GM12878 (cell line): ENCODE measurements around the gene SLC35A2. TPM values are rescaled to one million over a fixed set of nuclear protein-coding genes. Genes with fewer than 3 reads are reported as not detected.

ENCODE experiments used
- ATAC-seq: fragments of 200-7000 bp; cut with Tn5 transposase; 3 replicates; pipeline ENCODE4 v1.9.1; 2020; ENCODE audit warnings: mild to moderate bottlenecking, moderate library complexity
- BruUV-seq: library from RNA; stranded (reverse); fragments of 400-500 nt; replicated peaks from 2 replicates; lab custom pipeline; 2021; lab: Mats Ljungman, UMichigan
- CTCF ChIA-PET: fragments of 300-600 bp; sonication (Branson Sonifier 250); formaldehyde crosslinking; extraction: SDS; loops from one replicate; lab custom pipeline; 2021; ENCODE audit warnings: inconsistent platforms; lab: Yijun Ruan, JAX
- POLR2A ChIA-PET: fragments of 350-600 bp; formaldehyde crosslinking; extraction: SDS; loops from one replicate; lab custom pipeline; 2021; ENCODE audit warnings: inconsistent platforms; lab: Charles Lee
- RAD21 ChIA-PET: fragments of 300-600 bp; sonication (Branson Sonifier 250); formaldehyde crosslinking; loops from one replicate; lab custom pipeline; 2023; ENCODE audit warnings: antibody characterized with exemption; ENCODE audit not compliant: unreplicated experiment; lab: Charles Lee
- SMC1A ChIA-PET: fragments of 300-600 bp; sonication (Branson Sonifier 250); formaldehyde crosslinking; loops from one replicate; lab custom pipeline; 2023; ENCODE audit not compliant: unreplicated experiment, uncharacterized antibody; lab: Charles Lee
- DNase-seq: peaks from one replicate; pipeline ENCODE4 v3.0.0-alpha.2; 2011; ENCODE audit warnings: low read depth, low spot score
- FAIRE-seq: peaks from 3 replicates; lab custom pipeline; 2011; peaks lifted over from hg19 to GRCh38; lab: Jason Lieb, UNC
- H2AFZ ChIP-seq: 2 replicates; pipeline ENCODE4 v1.6.0; 2011; ENCODE audit warnings: low read depth, low read length, control low read depth; ENCODE audit not compliant: control insufficient read depth
- H3K27ac ChIP-seq: 2 replicates; pipeline ENCODE4 v1.5.1; 2011; ENCODE audit warnings: control low read depth; ENCODE audit not compliant: control insufficient read depth, insufficient read depth
- H3K27me3 ChIP-seq, 2 experiments: replicated peaks in 1 of 2; 2 replicates each; pipeline versions ENCODE4 v1.6.0 to v1.6.1; 2011; ENCODE audit warnings: low read length in 1 of 2; ENCODE audit not compliant: control insufficient read depth in 2 of 2, insufficient read depth in 2 of 2
- H3K36me3 ChIP-seq, 2 experiments: 2 replicates each; pipeline ENCODE4 v1.5.1; 2011; ENCODE audit warnings: low read length in 1 of 2; ENCODE audit not compliant: control insufficient read depth in 2 of 2, insufficient read depth in 2 of 2
- H3K4me1 ChIP-seq: 2 replicates; pipeline ENCODE4 v1.6.1; 2011; ENCODE audit warnings: mild to moderate bottlenecking, low read length, moderate library complexity, mixed read lengths; ENCODE audit not compliant: control insufficient read depth, insufficient read depth
- H3K4me2 ChIP-seq: 2 replicates; pipeline ENCODE4 v1.6.0; 2011; ENCODE audit warnings: control low read depth; ENCODE audit not compliant: control insufficient read depth, insufficient read depth
- H3K4me3 ChIP-seq: fragments of 200-600 bp; sonication (generic); 2 replicates; pipeline ENCODE4 v1.5.1; 2016
- H3K79me2 ChIP-seq: 2 replicates; pipeline ENCODE4 v1.6.0; 2011; ENCODE audit warnings: low read length; ENCODE audit not compliant: control insufficient read depth, insufficient read depth
- H3K9ac ChIP-seq: 2 replicates; pipeline ENCODE4 v1.8.0; 2011; ENCODE audit warnings: low read length, control low read depth, mixed read lengths; ENCODE audit not compliant: control insufficient read depth, insufficient read depth
- H3K9me3 ChIP-seq: replicated peaks from 3 replicates; pipeline ENCODE4 v1.5.1; 2011; ENCODE audit warnings: mild to moderate bottlenecking, low read length; ENCODE audit not compliant: control insufficient read depth, insufficient read depth
- H4K20me1 ChIP-seq: 2 replicates; pipeline ENCODE4 v1.6.0; 2011; ENCODE audit not compliant: control insufficient read depth, insufficient read depth
- BHLHE40 ChIP-seq, 2 experiments: fragments of 450-650 bp in 1 of 2; IDR thresholded peaks; 2 replicates each; pipeline ENCODE4 v1.6.1; 2011 to 2017; ENCODE audit warnings: low read depth in 2 of 2, borderline replicate concordance in 1 of 2, improper control_type of control experiment in 1 of 2, low read length in 1 of 2, mild to moderate bottlenecking in 1 of 2
- CBX3 ChIP-seq: fragments of 200-600 bp; sonication (generic); IDR thresholded peaks from 2 replicates; pipeline ENCODE4 v1.6.1; 2016; ENCODE audit warnings: low read depth, borderline replicate concordance
- DPF2 ChIP-seq: fragments of 450-650 bp; IDR thresholded peaks from 2 replicates; pipeline ENCODE4 v1.6.1; 2017; ENCODE audit warnings: mild to moderate bottlenecking
- ETV6 ChIP-seq, 2 experiments: fragments of 450-650 bp in 1 of 2; IDR thresholded peaks in 1 of 2; conservative IDR thresholded peaks in 1 of 2; 2 replicates each; pipeline ENCODE4 v1.6.1; 2014; ENCODE audit warnings: antibody characterized with exemption in 1 of 2, borderline replicate concordance in 1 of 2, low read depth in 1 of 2, mild to moderate bottlenecking in 1 of 2, moderate library complexity in 1 of 2
- IRF4 ChIP-seq: IDR thresholded peaks from 2 replicates; pipeline ENCODE4 v1.6.1; 2011; ENCODE audit warnings: low read depth, low read length
- MTA2 ChIP-seq: fragments of 450-650 bp; IDR thresholded peaks from 2 replicates; pipeline ENCODE4 v1.6.1; 2016; ENCODE audit warnings: low read depth, mild to moderate bottlenecking, moderate library complexity
- MTA3 ChIP-seq: IDR thresholded peaks from 2 replicates; pipeline ENCODE4 v1.6.1; 2012; ENCODE audit warnings: low read length, inconsistent platforms, borderline replicate concordance
- POLR2A ChIP-seq: IDR thresholded peaks from 2 replicates; pipeline ENCODE4 v1.6.1; 2011; ENCODE audit warnings: low read depth, mild to moderate bottlenecking, low read length
- RAD51 ChIP-seq: fragments of 450-650 bp; IDR thresholded peaks from 2 replicates; pipeline ENCODE4 v1.6.1; 2016; ENCODE audit warnings: moderate library complexity, mild to moderate bottlenecking, inconsistent platforms
- RBBP5 ChIP-seq: fragments of 200-600 bp; sonication (generic); conservative IDR thresholded peaks from 2 replicates; pipeline ENCODE4 v1.6.1; 2016
- TAF1 ChIP-seq: IDR thresholded peaks from 2 replicates; pipeline ENCODE4 v1.6.1; 2011; ENCODE audit warnings: mild to moderate bottlenecking, low read depth, low read length, borderline replicate concordance
- TCF12 ChIP-seq: IDR thresholded peaks from 2 replicates; pipeline ENCODE4 v1.6.1; 2011; ENCODE audit warnings: low read depth, mild to moderate bottlenecking, low read length
- TCF7 ChIP-seq: IDR thresholded peaks from 2 replicates; pipeline ENCODE4 v1.6.1; 2014; ENCODE audit warnings: antibody characterized with exemption, borderline replicate concordance
- ZBED1 ChIP-seq: IDR thresholded peaks from 2 replicates; pipeline ENCODE4 v1.6.1; 2016; ENCODE audit warnings: borderline replicate concordance
- ZNF622 ChIP-seq: fragments of 450-650 bp; IDR thresholded peaks from 2 replicates; pipeline ENCODE4 v1.6.1; 2017; ENCODE audit warnings: mild to moderate bottlenecking, inconsistent platforms
- WGBS: methylation state at CpG from one replicate; pipeline ENCODE4 v1.1.6; 2016; ENCODE audit warnings: low lambda C conversion rate; ENCODE audit not compliant: insufficient replicate concordance, insufficient coverage; ENCODE audit errors: missing lambda C conversion rate; 5-methylcytosine and 5-hydroxymethylcytosine counted together
- in situ Hi-C: fragments of 300-500 bp; cut with MboI; formaldehyde crosslinking; loops from 9 replicates; pipeline ENCODE4 v1.14.3; 2018; ENCODE audit warnings: mixed read lengths
- intact Hi-C: fragments of 100-400 bp; cut with micrococcal nuclease; formaldehyde crosslinking; loops from one replicate; pipeline ENCODE4 v1.14.2; 2022; ENCODE audit not compliant: unreplicated experiment
- polyA plus RNA-seq, 11 experiments: library from polyadenylated mRNA; depleted of rRNA in 4 of 11; unstranded in 6 of 11; stranded (reverse) in 5 of 11; fragments of >200 nt; fragmentation: Nextera tagmentation in 4 of 11; fragmentation: Illumina TruSeq in 1 of 11; extraction: Ambion mirVana in 4 of 11; extraction: Trizol in 1 of 11; gene quantifications; 1 replicate in 1 of 11; 2 replicates in 10 of 11; pipeline versions ENCODE4 v1.2.1 to v1.2.3, GENCODE V29; 2011 to 2016; ENCODE audit warnings: inconsistent platforms in 2 of 11, missing spikeins in 2 of 11, low read depth in 1 of 11
- total RNA-seq, 4 experiments: library from RNA; depleted of rRNA in 3 of 4; stranded (reverse); fragments of >200 nt in 3 of 4; fragmentation: Illumina TruSeq in 1 of 4; extraction: Trizol in 1 of 4; gene quantifications; 2 replicates each; pipeline versions ENCODE4 v1.2.1 to v1.2.3, GENCODE V29; 2013 to 2021
- TF ChIP-seq, protein P1 (sequence below): fragments of 450-650 bp; IDR thresholded peaks from 2 replicates; pipeline ENCODE4 v1.6.1; 2018; ENCODE audit warnings: mild to moderate bottlenecking, low read depth, moderate library complexity; ENCODE audit not compliant: partially characterized antibody
- TF ChIP-seq, protein P2 (sequence below): fragments of 450-650 bp; IDR thresholded peaks from 2 replicates; pipeline ENCODE4 v1.6.1; 2016; ENCODE audit warnings: mild to moderate bottlenecking, moderate library complexity, borderline replicate concordance
- TF ChIP-seq, protein P3 (sequence below): fragments of 450-650 bp; IDR thresholded peaks from 2 replicates; pipeline ENCODE4 v1.6.1; 2017; ENCODE audit warnings: mild to moderate bottlenecking

The SLC35A2 gene
- total and polyA plus RNA-seq, 10 of the 15 experiments (the other 5 are each of a cell fraction or from before 2014, with no cell fraction given): 2.1 to 27.4 (median 14.9) TPM

DNA sequence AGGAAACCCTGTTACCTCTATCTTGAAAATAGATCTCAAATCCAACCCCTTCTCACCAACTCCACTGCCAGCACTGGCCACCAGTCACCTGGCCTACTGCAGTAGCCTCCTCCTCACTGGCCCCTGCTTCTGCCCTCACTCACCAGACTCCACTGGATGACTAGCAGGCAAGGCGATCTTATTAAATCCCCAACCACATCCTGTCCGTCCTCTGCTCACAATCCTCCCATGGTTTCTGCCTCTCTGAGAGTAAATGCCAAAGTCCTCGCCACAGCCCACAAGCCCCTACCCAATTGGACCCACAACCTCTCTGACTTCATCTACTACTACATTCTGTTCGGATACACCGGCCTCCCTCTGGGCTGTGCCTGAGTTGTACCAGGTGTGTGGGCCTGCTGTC is 12.8 kb upstream of the SLC35A2 start:
- no peaks in the 10 kb centered on the region for H3K27me3 ChIP-seq
- H2AFZ ChIP-seq: no peak overlapping the region
- H3K9ac ChIP-seq: no peak overlapping the region
- peaks cover 0 to 5% of the 10 kb centered on the region in 2 experiments; a peak in 2 of 4 replicates for H3K36me3 ChIP-seq
- peaks cover 12% of the 10 kb centered on the region for H3K4me1 ChIP-seq
- no peak overlapping the region for H3K27ac ChIP-seq
- no TSS peak for BruUV-seq
- WGBS: 38% methylated on average over 5 of the region's 5 CpGs
- no peak for FAIRE-seq
- in situ Hi-C loops: no loop called here
- ChIA-PET CTCF (no interaction called here), POLR2A (no interaction called here), SMC1A (interaction anchor here (0.7 kb wide), 1 partner anchor 13 kb away, joined by 3 read pairs; no protein-coding TSS in a partner anchor), RAD21 (no interaction called here)
- ATAC-seq: no peak
- no peak overlapping the region for H3K4me3 ChIP-seq
- H3K4me2 ChIP-seq: no peak overlapping the region
- no peaks in the 10 kb centered on the region for H4K20me1 ChIP-seq
- no peak for DNase-seq
- intact Hi-C loops: loop anchor here (1.0 kb wide), 1 partner anchor 15 kb away; no protein-coding TSS in a partner anchor
- H3K79me2 ChIP-seq: no peaks in the 10 kb centered on the region; the same call in 1 of the 2 replicates
- H3K9me3 ChIP-seq: no peaks in the 10 kb centered on the region
- no peak for TF ChIP-seq RAD51
- no peak for TF ChIP-seq TAF1
- TF ChIP-seq DPF2: no peak
- no peak for TF ChIP-seq BHLHE40 (IDR thresholded peaks at IDR 0.05; ENCODE audit: borderline replicate concordance in 1 of 2, low read depth in 2 of 2, low read length in 1 of 2)
- TF ChIP-seq POLR2A: no peak; the same call in 1 of the 2 replicates
- no peak for TF ChIP-seq ZNF622
- TF ChIP-seq ZBED1: no peak
- TF ChIP-seq MTA3: no peak
- no peak for TF ChIP-seq IRF4
- TF ChIP-seq RBBP5: no peak
- no peak for TF ChIP-seq CBX3
- TF ChIP-seq MTA2: no peak
- no peak for TF ChIP-seq TCF7
- no peak for TF ChIP-seq TCF12
- TF ChIP-seq ETV6 (conservative IDR thresholded peaks at IDR 0.05 in 1 of 2, IDR thresholded peaks at IDR 0.05 in 1 of 2; ENCODE audit: borderline replicate concordance in 1 of 2, low read depth in 1 of 2): no peak
- TF ChIP-seq, protein P1, sequence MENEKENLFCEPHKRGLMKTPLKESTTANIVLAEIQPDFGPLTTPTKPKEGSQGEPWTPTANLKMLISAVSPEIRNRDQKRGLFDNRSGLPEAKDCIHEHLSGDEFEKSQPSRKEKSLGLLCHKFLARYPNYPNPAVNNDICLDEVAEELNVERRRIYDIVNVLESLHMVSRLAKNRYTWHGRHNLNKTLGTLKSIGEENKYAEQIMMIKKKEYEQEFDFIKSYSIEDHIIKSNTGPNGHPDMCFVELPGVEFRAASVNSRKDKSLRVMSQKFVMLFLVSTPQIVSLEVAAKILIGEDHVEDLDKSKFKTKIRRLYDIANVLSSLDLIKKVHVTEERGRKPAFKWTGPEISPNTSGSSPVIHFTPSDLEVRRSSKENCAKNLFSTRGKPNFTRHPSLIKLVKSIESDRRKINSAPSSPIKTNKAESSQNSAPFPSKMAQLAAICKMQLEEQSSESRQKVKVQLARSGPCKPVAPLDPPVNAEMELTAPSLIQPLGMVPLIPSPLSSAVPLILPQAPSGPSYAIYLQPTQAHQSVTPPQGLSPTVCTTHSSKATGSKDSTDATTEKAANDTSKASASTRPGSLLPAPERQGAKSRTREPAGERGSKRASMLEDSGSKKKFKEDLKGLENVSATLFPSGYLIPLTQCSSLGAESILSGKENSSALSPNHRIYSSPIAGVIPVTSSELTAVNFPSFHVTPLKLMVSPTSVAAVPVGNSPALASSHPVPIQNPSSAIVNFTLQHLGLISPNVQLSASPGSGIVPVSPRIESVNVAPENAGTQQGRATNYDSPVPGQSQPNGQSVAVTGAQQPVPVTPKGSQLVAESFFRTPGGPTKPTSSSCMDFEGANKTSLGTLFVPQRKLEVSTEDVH: no peak
- TF ChIP-seq, protein P2, sequence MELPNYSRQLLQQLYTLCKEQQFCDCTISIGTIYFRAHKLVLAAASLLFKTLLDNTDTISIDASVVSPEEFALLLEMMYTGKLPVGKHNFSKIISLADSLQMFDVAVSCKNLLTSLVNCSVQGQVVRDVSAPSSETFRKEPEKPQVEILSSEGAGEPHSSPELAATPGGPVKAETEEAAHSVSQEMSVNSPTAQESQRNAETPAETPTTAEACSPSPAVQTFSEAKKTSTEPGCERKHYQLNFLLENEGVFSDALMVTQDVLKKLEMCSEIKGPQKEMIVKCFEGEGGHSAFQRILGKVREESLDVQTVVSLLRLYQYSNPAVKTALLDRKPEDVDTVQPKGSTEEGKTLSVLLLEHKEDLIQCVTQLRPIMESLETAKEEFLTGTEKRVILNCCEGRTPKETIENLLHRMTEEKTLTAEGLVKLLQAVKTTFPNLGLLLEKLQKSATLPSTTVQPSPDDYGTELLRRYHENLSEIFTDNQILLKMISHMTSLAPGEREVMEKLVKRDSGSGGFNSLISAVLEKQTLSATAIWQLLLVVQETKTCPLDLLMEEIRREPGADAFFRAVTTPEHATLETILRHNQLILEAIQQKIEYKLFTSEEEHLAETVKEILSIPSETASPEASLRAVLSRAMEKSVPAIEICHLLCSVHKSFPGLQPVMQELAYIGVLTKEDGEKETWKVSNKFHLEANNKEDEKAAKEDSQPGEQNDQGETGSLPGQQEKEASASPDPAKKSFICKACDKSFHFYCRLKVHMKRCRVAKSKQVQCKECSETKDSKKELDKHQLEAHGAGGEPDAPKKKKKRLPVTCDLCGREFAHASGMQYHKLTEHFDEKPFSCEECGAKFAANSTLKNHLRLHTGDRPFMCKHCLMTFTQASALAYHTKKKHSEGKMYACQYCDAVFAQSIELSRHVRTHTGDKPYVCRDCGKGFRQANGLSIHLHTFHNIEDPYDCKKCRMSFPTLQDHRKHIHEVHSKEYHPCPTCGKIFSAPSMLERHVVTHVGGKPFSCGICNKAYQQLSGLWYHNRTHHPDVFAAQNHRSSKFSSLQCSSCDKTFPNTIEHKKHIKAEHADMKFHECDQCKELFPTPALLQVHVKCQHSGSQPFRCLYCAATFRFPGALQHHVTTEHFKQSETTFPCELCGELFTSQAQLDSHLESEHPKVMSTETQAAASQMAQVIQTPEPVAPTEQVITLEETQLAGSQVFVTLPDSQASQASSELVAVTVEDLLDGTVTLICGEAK: no peak
- TF ChIP-seq, protein P3, sequence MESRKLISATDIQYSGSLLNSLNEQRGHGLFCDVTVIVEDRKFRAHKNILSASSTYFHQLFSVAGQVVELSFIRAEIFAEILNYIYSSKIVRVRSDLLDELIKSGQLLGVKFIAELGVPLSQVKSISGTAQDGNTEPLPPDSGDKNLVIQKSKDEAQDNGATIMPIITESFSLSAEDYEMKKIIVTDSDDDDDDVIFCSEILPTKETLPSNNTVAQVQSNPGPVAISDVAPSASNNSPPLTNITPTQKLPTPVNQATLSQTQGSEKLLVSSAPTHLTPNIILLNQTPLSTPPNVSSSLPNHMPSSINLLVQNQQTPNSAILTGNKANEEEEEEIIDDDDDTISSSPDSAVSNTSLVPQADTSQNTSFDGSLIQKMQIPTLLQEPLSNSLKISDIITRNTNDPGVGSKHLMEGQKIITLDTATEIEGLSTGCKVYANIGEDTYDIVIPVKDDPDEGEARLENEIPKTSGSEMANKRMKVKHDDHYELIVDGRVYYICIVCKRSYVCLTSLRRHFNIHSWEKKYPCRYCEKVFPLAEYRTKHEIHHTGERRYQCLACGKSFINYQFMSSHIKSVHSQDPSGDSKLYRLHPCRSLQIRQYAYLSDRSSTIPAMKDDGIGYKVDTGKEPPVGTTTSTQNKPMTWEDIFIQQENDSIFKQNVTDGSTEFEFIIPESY: no peak
